DOHH2 (cell line): ENCODE data around the gene ARSD.

ENCODE experiments used
- EZH2phosphoT487 ChIP-seq: fragments of 200-600 bp; sonication (generic); IDR thresholded peaks from 2 replicates; pipeline ENCODE4 v1.6.1; 2017; ENCODE audit warnings: borderline replicate concordance, mild to moderate bottlenecking, antibody characterized with exemption, low read length, moderate library complexity, mixed read lengths
- TF ChIP-seq, protein P1 (sequence below): fragments of 200-600 bp; sonication (generic); IDR thresholded peaks from one replicate; pipeline ENCODE4 v1.5.1; 2014; ENCODE audit warnings: antibody characterized with exemption, mild to moderate bottlenecking, low read depth, low read length; ENCODE audit not compliant: poor library complexity, severe bottlenecking

GRCh38 chrX:2883770-2884169, 45.4 kb downstream of the ARSD start:
- TF ChIP-seq, protein P1, sequence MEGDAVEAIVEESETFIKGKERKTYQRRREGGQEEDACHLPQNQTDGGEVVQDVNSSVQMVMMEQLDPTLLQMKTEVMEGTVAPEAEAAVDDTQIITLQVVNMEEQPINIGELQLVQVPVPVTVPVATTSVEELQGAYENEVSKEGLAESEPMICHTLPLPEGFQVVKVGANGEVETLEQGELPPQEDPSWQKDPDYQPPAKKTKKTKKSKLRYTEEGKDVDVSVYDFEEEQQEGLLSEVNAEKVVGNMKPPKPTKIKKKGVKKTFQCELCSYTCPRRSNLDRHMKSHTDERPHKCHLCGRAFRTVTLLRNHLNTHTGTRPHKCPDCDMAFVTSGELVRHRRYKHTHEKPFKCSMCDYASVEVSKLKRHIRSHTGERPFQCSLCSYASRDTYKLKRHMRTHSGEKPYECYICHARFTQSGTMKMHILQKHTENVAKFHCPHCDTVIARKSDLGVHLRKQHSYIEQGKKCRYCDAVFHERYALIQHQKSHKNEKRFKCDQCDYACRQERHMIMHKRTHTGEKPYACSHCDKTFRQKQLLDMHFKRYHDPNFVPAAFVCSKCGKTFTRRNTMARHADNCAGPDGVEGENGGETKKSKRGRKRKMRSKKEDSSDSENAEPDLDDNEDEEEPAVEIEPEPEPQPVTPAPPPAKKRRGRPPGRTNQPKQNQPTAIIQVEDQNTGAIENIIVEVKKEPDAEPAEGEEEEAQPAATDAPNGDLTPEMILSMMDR = no peak
- no peak for TF ChIP-seq EZH2phosphoT487
